Panc1 (cell line): Measurements from ENCODE around the gene SURF4. TPM values are rescaled to one million over a fixed set of nuclear protein-coding genes. Genes with fewer than 3 reads are reported as not detected.
"Not testable (repeated sequence)": the region's sequence is repeated elsewhere in the genome, so short reads cannot be mapped to it uniquely, and the experiment has no call there.

ENCODE experiments used
- ATAC-seq: fragments of 200-7000 bp; cut with Tn5 transposase; 2 replicates; pipeline ENCODE4 v1.9.1; 2020; ENCODE audit warnings: mild to moderate bottlenecking, moderate library complexity
- BruUV-seq: library from RNA; stranded (reverse); fragments of 400-500 nt; replicated peaks from 2 replicates; lab custom pipeline; 2021; lab: Mats Ljungman, UMichigan
- CTCF ChIA-PET: fragments of 300-600 bp; sonication (Branson Sonifier 250); formaldehyde crosslinking; loops from one replicate; lab custom pipeline; 2022; ENCODE audit warnings: antibody characterized with exemption; lab: Charles Lee
- POLR2A ChIA-PET: fragments of 300-600 bp; sonication (Branson Sonifier 250); formaldehyde crosslinking; loops from one replicate; lab custom pipeline; 2022; ENCODE audit warnings: antibody characterized with exemption; lab: Charles Lee
- DNase-seq: peaks from one replicate; pipeline ENCODE4 v3.0.0-alpha.2; 2010; ENCODE audit warnings: low read depth, low spot score
- H3K27ac ChIP-seq: 2 replicates; pipeline ENCODE4 v1.5.1; 2011; ENCODE audit warnings: mild to moderate bottlenecking, low read length, inconsistent platforms
- H3K27me3 ChIP-seq: fragments of 200-500 bp; sonication (Bioruptor generic); 2 replicates; pipeline ENCODE4 v1.6.0; 2014; ENCODE audit warnings: low read length, inconsistent platforms; ENCODE audit not compliant: control insufficient read depth, insufficient read depth
- H3K36me3 ChIP-seq: fragments of 200-500 bp; sonication (Bioruptor generic); 2 replicates; pipeline ENCODE4 v1.5.1; 2014; ENCODE audit warnings: inconsistent platforms, mild to moderate bottlenecking, low read length, moderate library complexity; ENCODE audit not compliant: control insufficient read depth, insufficient read depth
- H3K4me1 ChIP-seq: 2 replicates; pipeline ENCODE4 v1.5.1; 2011; ENCODE audit warnings: inconsistent platforms, mild to moderate bottlenecking, low read length, moderate library complexity; ENCODE audit not compliant: control insufficient read depth, insufficient read depth
- H3K4me3 ChIP-seq, 2 experiments: 2 replicates each; pipeline ENCODE4 v1.5.1; 2011 to 2012; ENCODE audit warnings: low read depth in 2 of 2, low read length in 2 of 2, mild to moderate bottlenecking in 2 of 2, inconsistent platforms in 1 of 2, moderate library complexity in 1 of 2
- H3K9me3 ChIP-seq: fragments of 200-500 bp; sonication (Bioruptor generic); 2 replicates; pipeline ENCODE4 v1.5.1; 2014; ENCODE audit warnings: low read depth, mild to moderate bottlenecking, inconsistent platforms, low read length, moderate library complexity; ENCODE audit not compliant: control insufficient read depth, insufficient read depth
- POLR2AphosphoS5 ChIP-seq: IDR thresholded peaks from 2 replicates; pipeline ENCODE4 v1.6.1; 2012; ENCODE audit warnings: mild to moderate bottlenecking, low read depth, low read length, moderate library complexity
- SIN3A ChIP-seq: IDR thresholded peaks from 2 replicates; pipeline ENCODE4 v1.6.1; 2012; ENCODE audit warnings: low read depth, mild to moderate bottlenecking, low read length, moderate library complexity, borderline replicate concordance; ENCODE audit not compliant: insufficient read depth
- TCF7L2 ChIP-seq: IDR thresholded peaks from 2 replicates; pipeline ENCODE4 v1.6.1; 2011; ENCODE audit warnings: mild to moderate bottlenecking, low read depth, low read length, inconsistent platforms
- in situ Hi-C: cut with HindIII; loops from 2 replicates; pipeline ENCODE4 v1.10.0; 2016; ENCODE audit warnings: low sequenced_read_pairs, low pct_unique_long_range_greater_than_20kb
- intact Hi-C: fragments of 100-400 bp; cut with micrococcal nuclease; formaldehyde crosslinking; loops from one replicate; pipeline ENCODE4 v1.10.0; 2022; ENCODE audit not compliant: unreplicated experiment
- total RNA-seq: library from RNA; stranded (reverse); gene quantifications from one replicate; pipeline ENCODE4 v1.2.1, GENCODE V29; 2021; ENCODE audit not compliant: unreplicated experiment
- TF ChIP-seq, protein P1 (sequence below): fragments of 450-650 bp; IDR thresholded peaks from 2 replicates; pipeline ENCODE4 v1.5.1; 2017; ENCODE audit warnings: mild to moderate bottlenecking
- TF ChIP-seq, protein P2 (sequence below), 2 experiments: IDR thresholded peaks; 2 replicates each; pipeline ENCODE4 v1.6.1; 2011 to 2012; ENCODE audit warnings: low read depth in 2 of 2, control low read depth in 1 of 2, low read length in 1 of 2, mild to moderate bottlenecking in 1 of 2, moderate library complexity in 1 of 2; ENCODE audit not compliant: insufficient read depth in 1 of 2

The SURF4 gene
- total RNA-seq, 1 experiment from 2014 or later, result 149 TPM

DNA sequence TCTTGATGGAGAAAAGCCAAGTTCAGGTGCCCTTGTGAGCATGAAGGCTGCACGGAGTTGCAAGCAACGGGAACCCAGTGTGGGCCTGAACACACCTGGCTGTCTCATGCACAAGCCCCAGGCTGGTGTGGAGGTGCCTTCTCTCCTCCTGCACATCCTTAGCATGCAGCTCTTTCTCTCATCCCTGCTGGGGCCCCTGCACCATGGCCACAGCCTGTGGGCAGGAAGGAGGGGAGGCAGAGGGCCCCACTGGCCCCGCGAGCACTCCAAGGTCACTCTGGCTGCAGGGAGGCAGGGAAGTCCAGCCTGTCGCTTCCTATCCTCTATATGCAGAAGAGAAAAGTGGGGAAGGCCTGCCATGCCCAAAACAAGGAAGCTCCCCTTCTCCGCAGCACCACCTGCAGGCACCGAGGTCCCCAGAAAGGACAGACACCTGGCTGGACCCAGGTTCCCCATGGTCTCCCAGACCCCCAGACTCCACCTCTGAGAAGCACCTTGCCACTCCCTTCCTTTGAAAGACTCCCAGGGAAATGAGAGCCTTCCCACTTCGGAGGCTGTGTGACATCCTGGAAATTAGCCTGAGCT is 18.9 kb upstream of the SURF4 start:
- no peak overlapping the region for H3K27ac ChIP-seq
- in situ Hi-C loops, result no loop called here
- no peaks in the 10 kb centered on the region for H3K4me1 ChIP-seq
- intact Hi-C loops, result no loop called here
- ATAC-seq, result no peak
- ChIA-PET POLR2A (no interaction called here), CTCF (no interaction called here)
- H3K27me3 ChIP-seq, result no peaks in the 10 kb centered on the region
- no peaks in the 10 kb centered on the region for H3K9me3 ChIP-seq
- H3K36me3 ChIP-seq, result no peaks in the 10 kb centered on the region
- DNase-seq, result no peak
- no peak overlapping the region for H3K4me3 ChIP-seq
- no TSS peak for BruUV-seq
- TF ChIP-seq POLR2AphosphoS5 (no peak), SIN3A (no peak)
- TF ChIP-seq, protein P1, sequence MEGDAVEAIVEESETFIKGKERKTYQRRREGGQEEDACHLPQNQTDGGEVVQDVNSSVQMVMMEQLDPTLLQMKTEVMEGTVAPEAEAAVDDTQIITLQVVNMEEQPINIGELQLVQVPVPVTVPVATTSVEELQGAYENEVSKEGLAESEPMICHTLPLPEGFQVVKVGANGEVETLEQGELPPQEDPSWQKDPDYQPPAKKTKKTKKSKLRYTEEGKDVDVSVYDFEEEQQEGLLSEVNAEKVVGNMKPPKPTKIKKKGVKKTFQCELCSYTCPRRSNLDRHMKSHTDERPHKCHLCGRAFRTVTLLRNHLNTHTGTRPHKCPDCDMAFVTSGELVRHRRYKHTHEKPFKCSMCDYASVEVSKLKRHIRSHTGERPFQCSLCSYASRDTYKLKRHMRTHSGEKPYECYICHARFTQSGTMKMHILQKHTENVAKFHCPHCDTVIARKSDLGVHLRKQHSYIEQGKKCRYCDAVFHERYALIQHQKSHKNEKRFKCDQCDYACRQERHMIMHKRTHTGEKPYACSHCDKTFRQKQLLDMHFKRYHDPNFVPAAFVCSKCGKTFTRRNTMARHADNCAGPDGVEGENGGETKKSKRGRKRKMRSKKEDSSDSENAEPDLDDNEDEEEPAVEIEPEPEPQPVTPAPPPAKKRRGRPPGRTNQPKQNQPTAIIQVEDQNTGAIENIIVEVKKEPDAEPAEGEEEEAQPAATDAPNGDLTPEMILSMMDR, result no peak
- TF ChIP-seq, protein P2, sequence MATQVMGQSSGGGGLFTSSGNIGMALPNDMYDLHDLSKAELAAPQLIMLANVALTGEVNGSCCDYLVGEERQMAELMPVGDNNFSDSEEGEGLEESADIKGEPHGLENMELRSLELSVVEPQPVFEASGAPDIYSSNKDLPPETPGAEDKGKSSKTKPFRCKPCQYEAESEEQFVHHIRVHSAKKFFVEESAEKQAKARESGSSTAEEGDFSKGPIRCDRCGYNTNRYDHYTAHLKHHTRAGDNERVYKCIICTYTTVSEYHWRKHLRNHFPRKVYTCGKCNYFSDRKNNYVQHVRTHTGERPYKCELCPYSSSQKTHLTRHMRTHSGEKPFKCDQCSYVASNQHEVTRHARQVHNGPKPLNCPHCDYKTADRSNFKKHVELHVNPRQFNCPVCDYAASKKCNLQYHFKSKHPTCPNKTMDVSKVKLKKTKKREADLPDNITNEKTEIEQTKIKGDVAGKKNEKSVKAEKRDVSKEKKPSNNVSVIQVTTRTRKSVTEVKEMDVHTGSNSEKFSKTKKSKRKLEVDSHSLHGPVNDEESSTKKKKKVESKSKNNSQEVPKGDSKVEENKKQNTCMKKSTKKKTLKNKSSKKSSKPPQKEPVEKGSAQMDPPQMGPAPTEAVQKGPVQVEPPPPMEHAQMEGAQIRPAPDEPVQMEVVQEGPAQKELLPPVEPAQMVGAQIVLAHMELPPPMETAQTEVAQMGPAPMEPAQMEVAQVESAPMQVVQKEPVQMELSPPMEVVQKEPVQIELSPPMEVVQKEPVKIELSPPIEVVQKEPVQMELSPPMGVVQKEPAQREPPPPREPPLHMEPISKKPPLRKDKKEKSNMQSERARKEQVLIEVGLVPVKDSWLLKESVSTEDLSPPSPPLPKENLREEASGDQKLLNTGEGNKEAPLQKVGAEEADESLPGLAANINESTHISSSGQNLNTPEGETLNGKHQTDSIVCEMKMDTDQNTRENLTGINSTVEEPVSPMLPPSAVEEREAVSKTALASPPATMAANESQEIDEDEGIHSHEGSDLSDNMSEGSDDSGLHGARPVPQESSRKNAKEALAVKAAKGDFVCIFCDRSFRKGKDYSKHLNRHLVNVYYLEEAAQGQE (IDR thresholded peaks at IDR 0.05; ENCODE audit: insufficient read depth in 1 of 2, low read depth in 2 of 2, low read length in 1 of 2), result no peak

DNA sequence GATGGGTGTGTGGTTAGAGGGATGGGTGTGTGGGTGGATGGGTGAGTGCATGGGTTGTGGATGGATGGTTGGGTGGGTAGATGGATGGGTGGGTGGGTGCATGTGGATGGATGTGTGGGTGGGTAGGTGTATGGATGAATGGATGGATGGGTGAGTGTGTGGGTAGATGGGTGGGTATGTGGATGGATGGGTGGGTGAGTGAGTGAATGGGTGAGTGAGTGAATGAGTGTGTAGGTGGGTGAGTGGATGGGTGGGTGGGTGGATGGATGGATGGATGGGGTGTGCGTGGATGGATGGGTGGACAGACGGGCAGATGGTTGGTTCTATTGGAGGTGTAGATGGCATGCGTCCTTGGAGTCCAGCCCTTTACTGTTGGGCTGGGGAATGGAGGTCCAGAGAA is 17.5 kb upstream of the SURF4 start:
- no peak for ATAC-seq
- no peak overlapping the region for H3K4me3 ChIP-seq
- H3K4me1 ChIP-seq, result no peaks in the 10 kb centered on the region
- ChIA-PET POLR2A (no interaction called here), CTCF (no interaction called here)
- H3K9me3 ChIP-seq, result no peaks in the 10 kb centered on the region
- no peaks in the 10 kb centered on the region for H3K27me3 ChIP-seq
- in situ Hi-C loops (no loop called here), intact Hi-C loops (no loop called here)
- H3K36me3 ChIP-seq, result no peaks in the 10 kb centered on the region
- H3K27ac ChIP-seq, result no peak overlapping the region
- BruUV-seq, result no TSS peak
- TF ChIP-seq, protein P2 (IDR thresholded peaks at IDR 0.05; ENCODE audit: insufficient read depth in 1 of 2, low read depth in 2 of 2, low read length in 1 of 2), result no peak
- TF ChIP-seq POLR2AphosphoS5 (no peak), TCF7L2 (no peak), SIN3A (no peak)
- TF ChIP-seq, protein P1, result no peak
- no peak for DNase-seq

DNA sequence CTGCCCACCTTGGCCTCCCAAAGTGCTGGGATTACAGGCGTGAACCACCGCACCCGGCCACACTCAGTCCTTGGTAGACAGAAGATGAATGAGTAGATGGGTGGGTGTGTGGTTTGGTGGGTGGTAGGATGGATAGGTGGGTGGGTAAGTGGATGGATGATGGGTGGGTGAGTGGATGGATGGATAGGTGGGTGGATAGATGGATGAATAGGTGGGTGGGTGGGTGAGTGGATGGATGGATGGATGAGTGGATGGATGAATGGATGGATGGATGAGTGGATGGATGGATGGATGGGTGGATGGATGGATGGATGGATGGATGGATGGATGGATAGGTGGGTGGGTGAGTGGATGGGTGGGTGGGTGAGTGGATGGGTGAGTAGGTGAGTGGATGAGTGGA is 16.4 kb upstream of the SURF4 start:
- H3K4me1 ChIP-seq, DNase-seq, POLR2A ChIA-PET, CTCF ChIA-PET, intact Hi-C loops, H3K4me3 ChIP-seq, H3K27ac ChIP-seq, H3K27me3 ChIP-seq, in situ Hi-C loops, H3K36me3 ChIP-seq, BruUV-seq, H3K9me3 ChIP-seq, ATAC-seq: not testable (repeated sequence)

DNA sequence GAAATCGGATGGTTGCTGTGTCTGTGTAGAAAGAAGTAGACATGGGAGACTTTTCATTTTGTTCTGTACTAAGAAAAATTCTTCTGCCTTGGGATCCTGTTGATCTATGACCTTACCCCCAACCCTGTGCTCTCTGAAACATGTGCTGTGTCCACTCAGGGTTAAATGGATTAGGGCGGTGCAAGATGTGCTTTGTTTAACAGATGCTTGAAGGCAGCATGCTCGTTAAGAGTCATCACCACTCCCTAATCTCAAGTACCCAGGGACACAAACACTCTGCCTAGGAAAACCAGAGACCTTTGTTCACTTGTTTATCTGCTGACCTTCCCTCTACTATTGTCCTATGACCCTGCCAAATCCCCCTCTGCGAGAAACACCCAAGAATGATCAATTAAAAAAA is 15.6 kb upstream of the SURF4 start:
- H3K4me3 ChIP-seq, H3K9me3 ChIP-seq, H3K27me3 ChIP-seq, in situ Hi-C loops, intact Hi-C loops, H3K4me1 ChIP-seq, CTCF ChIA-PET, DNase-seq, ATAC-seq, H3K36me3 ChIP-seq, POLR2A ChIA-PET, BruUV-seq, H3K27ac ChIP-seq: not testable (repeated sequence)
